ENCODE measurements around the gene KCNJ9. TPM values are rescaled to one million over a fixed set of nuclear protein-coding genes. Genes with fewer than 3 reads are reported as not detected.

KCNJ9 gene
- total and polyA plus RNA-seq, 2 of the 13 experiments (the other 11 are each of a cell fraction or from before 2014, with no cell fraction given): not detected

DNA sequence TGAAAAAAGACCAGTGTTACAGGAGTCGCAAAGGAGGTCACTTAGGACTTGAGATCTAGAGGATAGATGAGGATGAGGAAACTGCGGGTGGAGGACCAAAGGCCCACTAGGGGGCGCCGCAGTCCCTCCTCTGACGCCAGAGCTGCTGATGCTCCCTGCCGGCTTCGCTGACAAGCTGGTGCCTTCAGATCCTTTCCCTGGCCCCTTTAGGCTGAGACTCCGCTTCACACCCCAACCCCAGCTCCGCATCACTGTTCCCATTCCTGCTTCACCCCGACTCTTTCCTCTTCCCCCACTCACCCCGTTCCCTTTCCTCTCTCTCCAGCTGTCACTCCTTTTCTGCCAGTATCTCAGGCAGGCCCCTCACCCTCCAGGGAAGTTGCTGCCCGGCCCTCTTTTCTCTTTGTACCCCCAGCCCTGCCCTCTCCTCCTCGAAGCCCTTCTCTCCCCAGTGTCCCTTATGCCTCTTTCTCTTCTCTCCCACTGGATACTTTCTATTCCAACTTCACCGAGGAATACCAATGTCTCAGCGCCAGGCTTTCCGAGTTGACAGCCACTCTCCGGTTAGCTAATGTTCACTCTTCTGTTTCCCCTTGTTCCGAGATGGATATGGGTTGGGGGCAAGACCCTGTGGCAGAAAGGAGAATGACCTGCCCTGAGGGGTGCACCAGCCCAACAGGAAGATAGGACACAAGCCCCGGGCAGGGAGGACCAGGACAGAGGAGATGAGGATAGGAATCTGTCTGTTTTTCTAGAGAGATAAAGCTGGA is 4.5 kb downstream of the KCNJ9 start (continued):
- TF ChIP-seq, protein P1, sequence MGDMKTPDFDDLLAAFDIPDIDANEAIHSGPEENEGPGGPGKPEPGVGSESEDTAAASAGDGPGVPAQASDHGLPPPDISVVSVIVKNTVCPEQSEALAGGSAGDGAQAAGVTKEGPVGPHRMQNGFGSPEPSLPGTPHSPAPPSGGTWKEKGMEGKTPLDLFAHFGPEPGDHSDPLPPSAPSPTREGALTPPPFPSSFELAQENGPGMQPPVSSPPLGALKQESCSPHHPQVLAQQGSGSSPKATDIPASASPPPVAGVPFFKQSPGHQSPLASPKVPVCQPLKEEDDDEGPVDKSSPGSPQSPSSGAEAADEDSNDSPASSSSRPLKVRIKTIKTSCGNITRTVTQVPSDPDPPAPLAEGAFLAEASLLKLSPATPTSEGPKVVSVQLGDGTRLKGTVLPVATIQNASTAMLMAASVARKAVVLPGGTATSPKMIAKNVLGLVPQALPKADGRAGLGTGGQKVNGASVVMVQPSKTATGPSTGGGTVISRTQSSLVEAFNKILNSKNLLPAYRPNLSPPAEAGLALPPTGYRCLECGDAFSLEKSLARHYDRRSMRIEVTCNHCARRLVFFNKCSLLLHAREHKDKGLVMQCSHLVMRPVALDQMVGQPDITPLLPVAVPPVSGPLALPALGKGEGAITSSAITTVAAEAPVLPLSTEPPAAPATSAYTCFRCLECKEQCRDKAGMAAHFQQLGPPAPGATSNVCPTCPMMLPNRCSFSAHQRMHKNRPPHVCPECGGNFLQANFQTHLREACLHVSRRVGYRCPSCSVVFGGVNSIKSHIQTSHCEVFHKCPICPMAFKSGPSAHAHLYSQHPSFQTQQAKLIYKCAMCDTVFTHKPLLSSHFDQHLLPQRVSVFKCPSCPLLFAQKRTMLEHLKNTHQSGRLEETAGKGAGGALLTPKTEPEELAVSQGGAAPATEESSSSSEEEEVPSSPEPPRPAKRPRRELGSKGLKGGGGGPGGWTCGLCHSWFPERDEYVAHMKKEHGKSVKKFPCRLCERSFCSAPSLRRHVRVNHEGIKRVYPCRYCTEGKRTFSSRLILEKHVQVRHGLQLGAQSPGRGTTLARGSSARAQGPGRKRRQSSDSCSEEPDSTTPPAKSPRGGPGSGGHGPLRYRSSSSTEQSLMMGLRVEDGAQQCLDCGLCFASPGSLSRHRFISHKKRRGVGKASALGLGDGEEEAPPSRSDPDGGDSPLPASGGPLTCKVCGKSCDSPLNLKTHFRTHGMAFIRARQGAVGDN (CRISPR knock-in tag; IDR thresholded peaks at IDR 0.05): peak; percentile 37
- TF ChIP-seq, protein P2, sequence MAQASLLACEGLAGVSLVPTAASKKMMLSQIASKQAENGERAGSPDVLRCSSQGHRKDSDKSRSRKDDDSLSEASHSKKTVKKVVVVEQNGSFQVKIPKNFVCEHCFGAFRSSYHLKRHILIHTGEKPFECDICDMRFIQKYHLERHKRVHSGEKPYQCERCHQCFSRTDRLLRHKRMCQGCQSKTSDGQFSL (CRISPR knock-in tag; IDR thresholded peaks at IDR 0.05): no peak
- TF ChIP-seq CC2D1A (CRISPR knock-in tag; IDR thresholded peaks at IDR 0.05) (no peak), KDM2A (CRISPR knock-in tag; IDR thresholded peaks at IDR 0.05; ENCODE audit: borderline replicate concordance, low read depth) (peak; percentile 35; the same call in 1 of the 2 replicates), HHEX (CRISPR knock-in tag; IDR thresholded peaks at IDR 0.05) (no peak), ZNF788 (CRISPR knock-in tag; IDR thresholded peaks at IDR 0.05; ENCODE audit: borderline replicate concordance) (no peak), ZBTB21 (CRISPR knock-in tag; IDR thresholded peaks at IDR 0.05) (no peak), HOXD1 (CRISPR knock-in tag; IDR thresholded peaks at IDR 0.05) (0 out of 2 replicates have a peak, but pooled peaks have one; percentile 28), ZNF326 (CRISPR knock-in tag; IDR thresholded peaks at IDR 0.05; ENCODE audit: borderline replicate concordance) (no peak), ZNF136 (CRISPR knock-in tag; IDR thresholded peaks at IDR 0.05; ENCODE audit: low read depth) (no peak), CBX2 (IDR thresholded peaks at IDR 0.05; ENCODE audit: low read depth, low read length) (no peak), CBX2 (CRISPR knock-in tag; IDR thresholded peaks at IDR 0.05; ENCODE audit: low read depth) (no peak), EP300 (IDR thresholded peaks at IDR 0.05; ENCODE audit: low read depth in 2 of 2, low read length in 2 of 2) (no peak), EP300 (CRISPR knock-in tag; IDR thresholded peaks at IDR 0.05; ENCODE audit: borderline replicate concordance) (no peak), MEIS2 (CRISPR knock-in tag; IDR thresholded peaks at IDR 0.05) (0 out of 2 replicates have a peak, but pooled peaks have one; percentile 29), SAP130 (CRISPR knock-in tag; IDR thresholded peaks at IDR 0.05; ENCODE audit: low read depth) (no peak), ZBTB20 (CRISPR knock-in tag; IDR thresholded peaks at IDR 0.05; ENCODE audit: borderline replicate concordance, low read depth) (no peak), YEATS2 (CRISPR knock-in tag; IDR thresholded peaks at IDR 0.05; ENCODE audit: borderline replicate concordance) (no peak), NFIB (CRISPR knock-in tag; IDR thresholded peaks at IDR 0.05; ENCODE audit: borderline replicate concordance) (no peak), KLF11 (CRISPR knock-in tag; IDR thresholded peaks at IDR 0.05) (no peak), JUN (CRISPR knock-in tag; IDR thresholded peaks at IDR 0.05) (no peak), XRCC5 (optimal IDR thresholded peaks at IDR 0.05; ENCODE audit: low read length) (no peak)
- TF ChIP-seq, protein P3, sequence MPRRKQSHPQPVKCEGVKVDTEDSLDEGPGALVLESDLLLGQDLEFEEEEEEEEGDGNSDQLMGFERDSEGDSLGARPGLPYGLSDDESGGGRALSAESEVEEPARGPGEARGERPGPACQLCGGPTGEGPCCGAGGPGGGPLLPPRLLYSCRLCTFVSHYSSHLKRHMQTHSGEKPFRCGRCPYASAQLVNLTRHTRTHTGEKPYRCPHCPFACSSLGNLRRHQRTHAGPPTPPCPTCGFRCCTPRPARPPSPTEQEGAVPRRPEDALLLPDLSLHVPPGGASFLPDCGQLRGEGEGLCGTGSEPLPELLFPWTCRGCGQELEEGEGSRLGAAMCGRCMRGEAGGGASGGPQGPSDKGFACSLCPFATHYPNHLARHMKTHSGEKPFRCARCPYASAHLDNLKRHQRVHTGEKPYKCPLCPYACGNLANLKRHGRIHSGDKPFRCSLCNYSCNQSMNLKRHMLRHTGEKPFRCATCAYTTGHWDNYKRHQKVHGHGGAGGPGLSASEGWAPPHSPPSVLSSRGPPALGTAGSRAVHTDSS (CRISPR knock-in tag; conservative IDR thresholded peaks at IDR 0.05): no peak
- TF ChIP-seq, protein P4, sequence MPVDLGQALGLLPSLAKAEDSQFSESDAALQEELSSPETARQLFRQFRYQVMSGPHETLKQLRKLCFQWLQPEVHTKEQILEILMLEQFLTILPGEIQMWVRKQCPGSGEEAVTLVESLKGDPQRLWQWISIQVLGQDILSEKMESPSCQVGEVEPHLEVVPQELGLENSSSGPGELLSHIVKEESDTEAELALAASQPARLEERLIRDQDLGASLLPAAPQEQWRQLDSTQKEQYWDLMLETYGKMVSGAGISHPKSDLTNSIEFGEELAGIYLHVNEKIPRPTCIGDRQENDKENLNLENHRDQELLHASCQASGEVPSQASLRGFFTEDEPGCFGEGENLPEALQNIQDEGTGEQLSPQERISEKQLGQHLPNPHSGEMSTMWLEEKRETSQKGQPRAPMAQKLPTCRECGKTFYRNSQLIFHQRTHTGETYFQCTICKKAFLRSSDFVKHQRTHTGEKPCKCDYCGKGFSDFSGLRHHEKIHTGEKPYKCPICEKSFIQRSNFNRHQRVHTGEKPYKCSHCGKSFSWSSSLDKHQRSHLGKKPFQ (CRISPR knock-in tag; IDR thresholded peaks at IDR 0.05; ENCODE audit: insufficient replicate concordance): no peak
